Stomach (tissue), 9 donors: ENCODE measurements around the gene MAST3. TPM values are rescaled to one million over a fixed set of nuclear protein-coding genes. Genes with fewer than 3 reads are reported as not detected.

Source experiments
- DNase-seq, 2 donors: peaks; one replicate each; pipeline versions ENCODE4 v3.0.0 to v3.0.0-alpha.2; 2013 to 2019
- H3K27ac ChIP-seq, 5 donors: fragments of 200-600 bp in 4 of 5; sonication (generic) in 4 of 5; one replicate each; pipeline ENCODE4 v1.5.1; 2013 to 2019; ENCODE audit warnings: mild to moderate bottlenecking in 1 of 5, moderate library complexity in 1 of 5
- H3K27me3 ChIP-seq, 3 donors: fragments of 200-600 bp; sonication (generic); one replicate each; pipeline ENCODE4 v1.5.1; 2017 to 2019; ENCODE audit warnings: mixed run types in 1 of 3
- H3K36me3 ChIP-seq, 4 donors: fragments of 200-600 bp; sonication (generic); 1 replicate in 3 of 4; 2 replicates in 1 of 4; pipeline ENCODE4 v1.5.1; 2016 to 2019
- H3K4me1 ChIP-seq, 4 donors: fragments of 200-600 bp; sonication (generic); one replicate each; pipeline ENCODE4 v1.5.1; 2016 to 2019
- H3K4me3 ChIP-seq, 4 donors: fragments of 200-600 bp; sonication (generic) in 3 of 4; one replicate each; pipeline ENCODE4 v1.5.1; 2016 to 2019; ENCODE audit warnings: mild to moderate bottlenecking in 1 of 4
- H3K9me3 ChIP-seq, 4 donors: fragments of 200-600 bp; sonication (generic); one replicate each; pipeline ENCODE4 v1.5.1; 2016 to 2019
- CTCF ChIP-seq, 7 experiments: fragments of 450-650 bp in 4 of 7; fragments of 200-600 bp in 3 of 7; sonication (generic) in 3 of 7; IDR thresholded peaks; one replicate each; pipeline ENCODE4 v1.5.1; 2016 to 2019; ENCODE audit warnings: antibody characterized with exemption in 7 of 7, control low read depth in 2 of 7, mild to moderate bottlenecking in 1 of 7
- EP300 ChIP-seq: sonication (generic); formaldehyde crosslinking; IDR thresholded peaks from one replicate; pipeline ENCODE4 v1.6.1; 2017; ENCODE audit warnings: antibody characterized with exemption
- POLR2A ChIP-seq, 4 donors: fragments of 450-650 bp; IDR thresholded peaks; one replicate each; pipeline ENCODE4 v1.6.1; 2016; ENCODE audit warnings: antibody characterized with exemption in 4 of 4, control low read depth in 2 of 4, mild to moderate bottlenecking in 1 of 4, moderate library complexity in 1 of 4
- POLR2AphosphoS5 ChIP-seq, 3 donors: sonication (generic); formaldehyde crosslinking; IDR thresholded peaks; one replicate each; pipeline ENCODE4 v1.6.1; 2016; ENCODE audit warnings: antibody characterized with exemption in 3 of 3
- WGBS, 5 donors: extraction: QIAGEN DNeasy Blood & Tissue Kit in 3 of 5; methylation state at CpG; one replicate each; pipeline versions ENCODE4 v1.1.5 to v1.1.7; 2013 to 2018; 5-methylcytosine and 5-hydroxymethylcytosine counted together
- intact Hi-C: fragments of 100-400 bp; cut with DNase I; formaldehyde crosslinking; loops from one replicate; pipeline ENCODE4 v1.15.1; 2023; ENCODE audit warnings: low total_unique reads
- polyA plus RNA-seq, 3 donors: library from polyadenylated mRNA; stranded (reverse); fragments of 200-250 nt; gene quantifications; one replicate each; pipeline ENCODE4 v1.2.3, GENCODE V29; 2013
- total RNA-seq, 5 donors: library from RNA; depleted of rRNA; stranded (reverse); fragments of >200 nt; gene quantifications; one replicate each; pipeline versions ENCODE4 v1.1.0 to v1.2.3, GENCODE V29; 2014 to 2016
- donor health status: healthy with polysubstance abuse.
- donor health status: Bipolar disorder and iron deficiency.
- donor health status: healthy.

MAST3 gene
- total and polyA plus RNA-seq, 8 donors = 1.7 to 29.0 (median 6.9) TPM

GRCh38 chr19:18065173-18065495 is 32.4 kb upstream of the MAST3 start:
- no peak overlapping the region for H3K27ac ChIP-seq
- H3K36me3 ChIP-seq = peaks cover 0 to 2% (median 0%) of the 10 kb centered on the region in 4 donors
- no peaks in the 10 kb centered on the region for H3K9me3 ChIP-seq
- no peaks in the 10 kb centered on the region for H3K4me1 ChIP-seq
- TF ChIP-seq CTCF (IDR thresholded peaks at IDR 0.05) = no peak
- TF ChIP-seq POLR2A (IDR thresholded peaks at IDR 0.05) = no peak
- no peak for TF ChIP-seq POLR2AphosphoS5 (IDR thresholded peaks at IDR 0.05)
- no peak for TF ChIP-seq EP300
- no peak for DNase-seq
- no peak overlapping the region for H3K4me3 ChIP-seq
- intact Hi-C loops = no loop called here
- peaks cover 0 to 4% (median 0%) of the 10 kb centered on the region in 3 donors for H3K27me3 ChIP-seq
- WGBS, 5 donors = 92 to 100% (median 96%) methylated on average over 1 of the region's 1 CpG; no CpG with 5 or more reads in 1 of the 5 donors

GRCh38 chr19:18068395-18068794 is 29.2 kb upstream of the MAST3 start:
- no peak for DNase-seq
- H3K27ac ChIP-seq = no peak overlapping the region
- H3K36me3 ChIP-seq = peaks cover 0 to 4% (median 0%) of the 10 kb centered on the region in 4 donors
- H3K4me1 ChIP-seq = no peaks in the 10 kb centered on the region
- H3K9me3 ChIP-seq = no peaks in the 10 kb centered on the region
- no peak for TF ChIP-seq POLR2A (IDR thresholded peaks at IDR 0.05)
- TF ChIP-seq CTCF (IDR thresholded peaks at IDR 0.05) = no peak
- TF ChIP-seq POLR2AphosphoS5 (IDR thresholded peaks at IDR 0.05) = no peak
- TF ChIP-seq EP300 = no peak
- intact Hi-C loops = no loop called here
- 87 to 96% (median 90%) methylated on average over 5 of the region's 5 CpGs for WGBS, 5 donors
- no peak overlapping the region for H3K4me3 ChIP-seq
- H3K27me3 ChIP-seq = peaks cover 0 to 14% (median 0%) of the 10 kb centered on the region in 3 donors

GRCh38 chr19:18069383-18069782 is 28.2 kb upstream of the MAST3 start:
- Histone ChIP-seq H3K27ac (no peak overlapping the region), H3K36me3 (peaks cover 0 to 4% (median 0%) of the 10 kb centered on the region in 4 donors), H3K4me1 (no peaks in the 10 kb centered on the region), H3K27me3 (peaks cover 0 to 10% (median 0%) of the 10 kb centered on the region in 3 donors), H3K9me3 (no peaks in the 10 kb centered on the region), H3K4me3 (no peak overlapping the region)
- intact Hi-C loops = no loop called here
- WGBS, 5 donors = 78 to 99% (median 84%) methylated on average over 14 to 15 of the region's 15 CpGs
- DNase-seq = no peak
- TF ChIP-seq POLR2A (IDR thresholded peaks at IDR 0.05) (no peak), POLR2AphosphoS5 (IDR thresholded peaks at IDR 0.05) (no peak), EP300 (no peak), CTCF (IDR thresholded peaks at IDR 0.05) (no peak)

- Histone ChIP-seq H3K36me3 (peaks cover 0 to 4% (median 0%) of the 10 kb centered on the region in 4 donors), H3K27me3 (peaks cover 0 to 10% (median 0%) of the 10 kb centered on the region in 3 donors), H3K4me1 (no peaks in the 10 kb centered on the region), H3K9me3 (no peaks in the 10 kb centered on the region), H3K27ac (no peak overlapping the region), H3K4me3 (no peak overlapping the region)
- TF ChIP-seq EP300 = no peak
- TF ChIP-seq POLR2A (IDR thresholded peaks at IDR 0.05) = no peak
- TF ChIP-seq POLR2AphosphoS5 (IDR thresholded peaks at IDR 0.05) = no peak
- no peak for TF ChIP-seq CTCF (IDR thresholded peaks at IDR 0.05)
- no peak for DNase-seq
- 69 to 82% (median 72%) methylated on average over 9 to 11 of the region's 11 CpGs for WGBS, 5 donors
- intact Hi-C loops = no loop called here
These were observed 27.4 kb upstream of the MAST3 start for GRCh38 chr19:18070181-18070580.
